Measurements from ENCODE around the gene SPEN.

GRCh38 chr1:15956150-15956549, 108.6 kb downstream of the SPEN start:
- TF ChIP-seq EZH2 (IDR thresholded peaks at IDR 0.05) (no peak), POLR2AphosphoS5 (IDR thresholded peaks at IDR 0.05; ENCODE audit: borderline replicate concordance, low read depth, low read length) (no peak)
